ENCODE measurements around the gene METTL24. TPM values are rescaled to one million over a fixed set of nuclear protein-coding genes. Genes with fewer than 3 reads are reported as not detected.
"Not testable (repeated sequence)": the region's sequence is repeated elsewhere in the genome, so short reads cannot be mapped to it uniquely, and the experiment has no call there.

METTL24 gene
- total and polyA plus RNA-seq, 2 experiments from 2014 or later = 4.3 to 7.7 TPM

DNA sequence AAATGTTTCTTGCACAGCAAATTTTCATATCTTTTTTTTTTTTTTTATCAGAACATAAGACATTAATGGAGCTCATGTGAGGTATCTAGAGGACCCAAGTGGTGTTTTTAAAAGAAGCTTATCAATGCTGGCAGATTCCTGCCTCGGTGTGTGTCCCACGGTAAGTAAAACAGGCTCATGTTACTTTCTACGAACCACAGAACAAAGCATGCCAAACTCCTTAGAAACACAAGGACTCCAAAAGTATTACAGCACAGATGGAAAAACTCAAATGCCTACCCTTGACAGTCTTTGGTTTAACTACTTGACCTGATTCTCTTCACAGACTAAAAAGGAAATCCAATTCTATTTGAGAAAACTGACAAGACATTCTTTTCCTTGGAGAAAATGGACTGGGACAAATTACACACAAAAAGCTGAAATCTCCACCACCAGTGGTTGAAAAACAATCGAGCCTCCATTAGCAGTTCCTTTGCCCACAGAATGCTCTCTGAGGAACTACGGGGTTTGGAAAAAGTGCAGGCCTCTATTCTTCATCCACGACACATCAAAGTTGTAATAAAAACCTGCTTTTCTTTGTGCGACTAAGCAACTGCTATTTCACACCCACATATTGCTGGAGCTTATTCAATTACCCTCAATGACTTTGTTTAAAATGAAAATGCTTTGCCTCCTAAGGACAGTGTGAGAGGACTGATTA is 5.4 kb downstream of the METTL24 start:
- Histone ChIP-seq H3K4me3 (no peak overlapping the region), H3K27ac (peak overlapping the region; percentile 97), H3K27me3 (no peaks in the 10 kb centered on the region), H3K36me3 (no peaks in the 10 kb centered on the region), H3K9me3 (ENCODE audit: low read depth) (no peaks in the 10 kb centered on the region), H3K4me1 (ENCODE audit: low read depth) (peaks cover 51% of the 10 kb centered on the region)
- peak; percentile 61 to 72 for DNase-seq (ENCODE audit: low read depth in 1 of 2, low spot score in 1 of 2)
- TF ChIP-seq, protein P1, sequence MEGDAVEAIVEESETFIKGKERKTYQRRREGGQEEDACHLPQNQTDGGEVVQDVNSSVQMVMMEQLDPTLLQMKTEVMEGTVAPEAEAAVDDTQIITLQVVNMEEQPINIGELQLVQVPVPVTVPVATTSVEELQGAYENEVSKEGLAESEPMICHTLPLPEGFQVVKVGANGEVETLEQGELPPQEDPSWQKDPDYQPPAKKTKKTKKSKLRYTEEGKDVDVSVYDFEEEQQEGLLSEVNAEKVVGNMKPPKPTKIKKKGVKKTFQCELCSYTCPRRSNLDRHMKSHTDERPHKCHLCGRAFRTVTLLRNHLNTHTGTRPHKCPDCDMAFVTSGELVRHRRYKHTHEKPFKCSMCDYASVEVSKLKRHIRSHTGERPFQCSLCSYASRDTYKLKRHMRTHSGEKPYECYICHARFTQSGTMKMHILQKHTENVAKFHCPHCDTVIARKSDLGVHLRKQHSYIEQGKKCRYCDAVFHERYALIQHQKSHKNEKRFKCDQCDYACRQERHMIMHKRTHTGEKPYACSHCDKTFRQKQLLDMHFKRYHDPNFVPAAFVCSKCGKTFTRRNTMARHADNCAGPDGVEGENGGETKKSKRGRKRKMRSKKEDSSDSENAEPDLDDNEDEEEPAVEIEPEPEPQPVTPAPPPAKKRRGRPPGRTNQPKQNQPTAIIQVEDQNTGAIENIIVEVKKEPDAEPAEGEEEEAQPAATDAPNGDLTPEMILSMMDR (IDR thresholded peaks at IDR 0.05; ENCODE audit: low read depth, low read length) = no peak

DNA sequence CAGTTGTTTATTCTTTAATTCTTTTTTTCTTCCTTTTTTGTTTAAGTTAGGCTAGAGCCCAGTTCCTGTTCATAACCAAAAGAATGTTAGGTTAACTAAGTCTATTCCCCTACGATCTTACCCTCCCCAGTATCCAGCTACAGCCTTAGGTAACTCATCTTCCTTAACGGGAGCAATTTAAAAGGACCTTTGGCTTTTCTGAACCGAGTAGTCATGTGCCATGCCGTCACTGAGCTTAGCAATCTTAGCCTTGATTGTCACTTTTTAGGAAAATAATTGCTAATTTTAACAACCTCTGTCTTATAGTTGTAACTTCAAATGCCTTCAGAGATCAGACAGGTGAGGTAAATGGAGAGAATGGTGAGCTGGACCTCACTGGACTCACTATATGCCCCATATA is 6.2 kb downstream of the METTL24 start:
- Histone ChIP-seq H3K27ac (peak overlapping the region; percentile 97), H3K4me3 (no peak overlapping the region), H3K36me3 (no peaks in the 10 kb centered on the region), H3K4me1 (ENCODE audit: low read depth) (peaks cover 49% of the 10 kb centered on the region), H3K27me3 (no peaks in the 10 kb centered on the region), H3K9me3 (ENCODE audit: low read depth) (no peaks in the 10 kb centered on the region)
- DNase-seq (ENCODE audit: low read depth in 1 of 2, low spot score in 1 of 2) = no peak
- TF ChIP-seq, protein P1 (IDR thresholded peaks at IDR 0.05; ENCODE audit: low read depth, low read length) = no peak

DNA sequence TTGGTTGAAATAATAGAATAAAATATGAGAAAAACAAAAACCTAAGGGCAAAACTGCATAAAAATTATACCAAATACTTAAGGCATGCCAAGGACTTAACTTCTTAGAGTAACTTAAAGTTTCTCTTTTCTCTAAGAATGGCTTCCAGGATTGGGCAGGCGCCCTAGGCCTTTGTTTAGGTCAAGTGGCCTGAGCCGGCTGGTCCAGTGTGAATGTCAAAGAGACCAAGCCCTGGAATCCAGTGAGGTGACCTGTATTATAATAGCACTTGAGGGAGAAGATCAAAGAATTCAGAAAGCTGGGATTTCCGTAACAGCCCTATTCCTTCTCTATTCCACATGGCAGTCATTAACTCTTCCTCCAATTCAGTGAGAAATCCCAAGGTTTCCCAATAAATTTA is 6.6 kb downstream of the METTL24 start:
- H3K4me3 ChIP-seq = no peak overlapping the region
- peak overlapping the region; percentile 97 for H3K27ac ChIP-seq
- TF ChIP-seq, protein P1 (IDR thresholded peaks at IDR 0.05; ENCODE audit: low read depth, low read length) = no peak
- peaks cover 49% of the 10 kb centered on the region for H3K4me1 ChIP-seq (ENCODE audit: low read depth)
- peak in 1 of 2 donors; percentile 42 for DNase-seq (ENCODE audit: low read depth in 1 of 2, low spot score in 1 of 2)
- no peaks in the 10 kb centered on the region for H3K9me3 ChIP-seq (ENCODE audit: low read depth)
- H3K27me3 ChIP-seq = no peaks in the 10 kb centered on the region
- no peaks in the 10 kb centered on the region for H3K36me3 ChIP-seq

DNA sequence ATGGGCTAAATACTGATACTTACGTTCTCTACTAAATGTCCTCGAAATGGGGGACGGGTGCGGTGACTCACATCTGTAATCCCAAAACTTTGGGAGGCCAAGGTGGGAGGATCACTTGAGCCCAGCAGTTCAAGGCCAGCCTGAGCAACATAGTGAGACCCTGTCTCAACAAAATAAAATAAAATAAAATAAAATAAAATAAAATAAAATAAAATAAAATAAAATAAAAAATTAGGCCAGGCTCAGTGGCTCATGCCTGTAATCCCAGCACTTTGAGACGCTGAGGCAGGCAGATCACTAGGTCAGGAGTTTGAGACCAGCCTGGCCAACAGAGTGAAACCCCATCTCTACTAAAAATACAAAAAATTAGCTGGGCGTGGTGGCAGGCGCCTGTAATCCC is 7.6 kb downstream of the METTL24 start:
- peaks cover 46% of the 10 kb centered on the region for H3K4me1 ChIP-seq (ENCODE audit: low read depth)
- H3K4me3 ChIP-seq; H3K27me3 ChIP-seq; H3K27ac ChIP-seq; DNase-seq (ENCODE audit: low read depth in 1 of 2, low spot score in 1 of 2); H3K36me3 ChIP-seq; H3K9me3 ChIP-seq (ENCODE audit: low read depth): not testable (repeated sequence)

DNA sequence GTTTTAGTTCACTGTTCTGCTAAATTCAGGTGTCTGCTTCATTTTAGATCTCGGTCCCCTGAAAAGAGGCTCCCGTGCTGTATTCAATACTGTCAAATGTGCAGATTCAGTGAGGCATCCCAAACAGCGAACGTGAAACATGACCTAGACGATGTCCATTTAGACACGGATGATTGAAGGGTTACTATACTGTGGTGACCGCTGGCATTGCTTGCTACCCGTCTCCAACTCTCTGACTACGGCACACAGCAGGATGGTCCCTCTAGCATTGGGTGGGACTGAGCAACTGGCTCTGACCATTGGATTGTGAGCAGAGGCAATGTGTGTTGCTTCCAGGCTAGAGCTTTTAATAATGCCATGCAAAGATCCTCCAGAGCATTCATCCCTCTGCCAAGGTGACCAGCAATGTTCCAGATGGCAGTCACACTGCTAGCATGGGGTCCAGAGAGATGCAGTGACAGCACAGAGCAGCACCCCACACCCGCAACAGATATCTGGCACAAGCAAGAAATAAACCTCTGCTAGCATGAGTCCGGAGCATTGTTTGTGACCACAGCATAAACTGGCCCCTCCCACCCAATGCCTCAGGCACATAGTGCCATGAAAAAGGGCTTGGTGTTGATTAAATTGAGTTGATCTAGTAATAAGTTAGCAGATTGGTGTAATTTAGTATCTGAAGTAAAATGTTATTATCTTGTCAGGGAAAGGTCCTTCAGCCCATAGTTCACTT is 9.0 kb downstream of the METTL24 start:
- no peaks in the 10 kb centered on the region for H3K9me3 ChIP-seq (ENCODE audit: low read depth)
- TF ChIP-seq, protein P1 (IDR thresholded peaks at IDR 0.05; ENCODE audit: low read depth, low read length) = no peak
- no peaks in the 10 kb centered on the region for H3K36me3 ChIP-seq
- H3K27ac ChIP-seq = no peak overlapping the region
- H3K4me1 ChIP-seq (ENCODE audit: low read depth) = peaks cover 33% of the 10 kb centered on the region
- no peak for DNase-seq (ENCODE audit: low read depth in 1 of 2, low spot score in 1 of 2)
- no peak overlapping the region for H3K4me3 ChIP-seq
- H3K27me3 ChIP-seq = no peaks in the 10 kb centered on the region

DNA sequence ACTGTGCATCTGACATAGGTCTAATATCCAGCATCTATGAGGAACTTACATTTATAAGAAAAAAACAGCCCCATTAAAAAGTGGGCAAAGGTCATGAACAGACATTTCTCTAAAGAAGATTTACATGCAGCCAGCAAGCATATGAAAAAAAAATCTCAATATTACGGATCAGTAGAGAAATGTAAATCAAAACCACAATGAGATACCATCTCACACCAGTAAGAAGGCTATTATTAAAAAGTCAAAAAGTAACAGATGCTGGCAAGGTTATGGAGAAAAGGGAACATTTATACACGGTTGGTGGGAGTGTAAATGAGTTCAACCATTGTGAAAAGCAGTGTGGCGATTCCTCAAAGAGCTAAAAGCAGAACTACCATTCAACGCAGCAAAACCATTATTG is 13.1 kb downstream of the METTL24 start:
- no peak overlapping the region for H3K4me3 ChIP-seq
- TF ChIP-seq, protein P1 (IDR thresholded peaks at IDR 0.05; ENCODE audit: low read depth, low read length) = no peak
- no peak overlapping the region for H3K27ac ChIP-seq
- H3K36me3 ChIP-seq = no peaks in the 10 kb centered on the region
- no peaks in the 10 kb centered on the region for H3K27me3 ChIP-seq
- no peak for DNase-seq (ENCODE audit: low read depth in 1 of 2, low spot score in 1 of 2)
- H3K9me3 ChIP-seq (ENCODE audit: low read depth) = no peaks in the 10 kb centered on the region
- peaks cover 32% of the 10 kb centered on the region for H3K4me1 ChIP-seq (ENCODE audit: low read depth)
